GM12891 (cell line): ENCODE data around the gene NOTCH1.

Experiments used
- DNase-seq: peaks from one replicate; pipeline ENCODE4 v3.0.0; 2011; ENCODE audit warnings: low spot score; ENCODE audit not compliant: insufficient read length
- FAIRE-seq: peaks from 2 replicates; lab custom pipeline; 2011; peaks lifted over from hg19 to GRCh38; lab: Jason Lieb, UNC
- PAX5 ChIP-seq: IDR thresholded peaks from 2 replicates; pipeline ENCODE4 v1.6.1; 2011; ENCODE audit warnings: low read length, moderate library complexity, mild to moderate bottlenecking; ENCODE audit not compliant: insufficient read depth, severe bottlenecking
- POLR2A ChIP-seq: IDR thresholded peaks from 2 replicates; pipeline ENCODE4 v1.6.1; 2011; ENCODE audit warnings: low read depth, low read length, control low read depth
- POLR2AphosphoS5 ChIP-seq: IDR thresholded peaks from 2 replicates; pipeline ENCODE4 v1.6.1; 2011; ENCODE audit warnings: low read depth, low read length, control low read depth
- POU2F2 ChIP-seq: IDR thresholded peaks from 2 replicates; pipeline ENCODE4 v1.6.1; 2011; ENCODE audit warnings: low read depth, mild to moderate bottlenecking, control low read depth, low read length, moderate library complexity
- SPI1 ChIP-seq: IDR thresholded peaks from 2 replicates; pipeline ENCODE4 v1.6.1; 2011; ENCODE audit warnings: low read depth, low read length, control low read depth
- TAF1 ChIP-seq: IDR thresholded peaks from 2 replicates; pipeline ENCODE4 v1.6.1; 2011; ENCODE audit warnings: low read depth, low read length, control low read depth

Gene NOTCH1

GRCh38 chr9:136451221-136451877 lies 94.5 kb downstream of the NOTCH1 start:
- TF ChIP-seq POLR2AphosphoS5, result no peak
- TF ChIP-seq POLR2A, result no peak
- no peak for TF ChIP-seq TAF1
- no peak for TF ChIP-seq PAX5
- no peak for TF ChIP-seq POU2F2
- no peak for TF ChIP-seq SPI1
- no peak for FAIRE-seq
- no peak for DNase-seq

DNA sequence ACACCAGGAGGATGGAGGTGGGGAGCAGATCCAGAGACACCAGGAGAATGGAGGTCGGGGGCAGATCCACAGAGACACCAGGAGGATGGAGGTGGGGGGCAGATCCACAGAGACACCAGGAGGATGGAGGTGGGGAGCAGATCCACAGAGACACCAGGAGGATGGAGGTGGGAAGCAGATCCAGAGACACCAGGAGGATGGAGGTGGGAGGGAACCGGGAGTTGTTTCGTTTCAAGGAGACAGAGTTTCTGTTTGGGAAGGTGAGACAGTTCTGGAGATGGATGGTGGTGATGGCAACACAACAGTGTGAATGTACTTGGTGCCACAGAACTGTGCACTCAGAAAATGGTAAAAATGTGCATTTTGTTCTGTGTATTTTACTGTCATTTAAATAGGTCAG lies 97.2 kb downstream of the NOTCH1 start:
- DNase-seq (no peak), FAIRE-seq (peak; percentile 13)
- TF ChIP-seq SPI1 (no peak), POLR2A (no peak), PAX5 (no peak), POU2F2 (no peak), POLR2AphosphoS5 (no peak), TAF1 (no peak)

DNA sequence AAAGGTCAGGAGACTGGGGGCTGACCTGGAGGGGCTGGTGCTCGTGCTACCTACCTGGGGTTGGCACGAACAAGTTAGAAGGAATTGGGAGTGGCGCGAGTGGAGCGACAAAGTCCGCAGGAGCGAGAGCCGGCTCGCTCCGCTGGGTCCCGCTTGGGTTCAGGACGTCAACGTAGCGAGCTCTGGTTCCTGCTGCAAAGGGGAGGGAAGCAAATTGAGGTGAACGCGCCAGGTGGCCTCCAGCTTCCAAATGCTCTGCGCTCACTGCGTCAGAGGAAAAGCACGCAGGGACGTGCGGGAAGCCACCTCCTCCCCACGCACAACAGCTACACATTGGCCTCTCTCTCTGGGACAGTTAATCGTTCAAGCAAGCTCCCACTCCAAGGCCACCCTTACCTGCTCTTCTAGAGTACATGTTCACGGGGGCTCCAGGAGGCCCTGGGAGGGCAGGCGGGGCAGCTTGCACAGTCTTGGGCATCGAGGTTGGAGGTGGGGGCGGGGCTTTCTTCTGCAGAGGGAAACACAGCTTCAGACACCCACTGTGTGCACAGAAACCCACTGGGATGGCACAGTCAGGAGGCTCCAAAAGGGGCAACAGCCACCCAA lies 98.6 kb downstream of the NOTCH1 start:
- DNase-seq (no peak), FAIRE-seq (no peak)
- TF ChIP-seq SPI1, result no peak
- no peak for TF ChIP-seq POLR2AphosphoS5

DNA sequence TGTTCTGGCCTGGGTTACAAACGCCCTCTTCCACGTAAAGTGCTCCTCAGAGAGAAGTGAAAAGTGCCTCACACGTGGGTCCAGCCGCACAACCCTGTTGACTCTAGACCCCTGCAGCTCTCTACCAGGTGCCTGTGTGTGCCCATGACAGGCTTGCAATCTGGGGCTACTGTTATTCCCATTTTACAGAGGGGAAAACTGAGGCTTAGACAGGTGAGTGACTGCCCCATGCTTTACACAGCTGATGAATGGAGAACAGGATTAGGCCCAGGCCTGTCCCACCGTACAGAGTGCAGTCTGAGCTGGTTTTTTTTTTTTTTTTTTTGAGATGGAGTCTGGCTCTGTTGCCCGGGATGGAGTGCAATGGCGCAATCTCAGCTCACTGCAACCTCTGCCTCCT lies 100.0 kb downstream of the NOTCH1 start:
- TF ChIP-seq POU2F2 (no peak), SPI1 (no peak), TAF1 (no peak), POLR2A (no peak), POLR2AphosphoS5 (no peak), PAX5 (no peak)
- FAIRE-seq (no peak), DNase-seq (no peak)
